GM10266 (cell line): Measurements from ENCODE around the gene THSD4.

Experiments used
- DNase-seq: peaks from one replicate; pipeline ENCODE4 v3.0.0; 2012; ENCODE audit errors: extremely low spot score
- CTCF ChIP-seq: IDR thresholded peaks from 2 replicates; pipeline ENCODE4 v1.5.1; 2012; ENCODE audit warnings: mild to moderate bottlenecking, low read depth; ENCODE audit not compliant: control insufficient read depth, insufficient read depth; ENCODE audit errors: missing control alignments

The THSD4 gene

GRCh38 chr15:71567173-71567572 lies 451.9 kb downstream of the THSD4 start:
- no peak for DNase-seq
- TF ChIP-seq CTCF, result no peak

GRCh38 chr15:71568227-71568626 lies 453.0 kb downstream of the THSD4 start:
- DNase-seq, result no peak
- no peak for TF ChIP-seq CTCF

DNA sequence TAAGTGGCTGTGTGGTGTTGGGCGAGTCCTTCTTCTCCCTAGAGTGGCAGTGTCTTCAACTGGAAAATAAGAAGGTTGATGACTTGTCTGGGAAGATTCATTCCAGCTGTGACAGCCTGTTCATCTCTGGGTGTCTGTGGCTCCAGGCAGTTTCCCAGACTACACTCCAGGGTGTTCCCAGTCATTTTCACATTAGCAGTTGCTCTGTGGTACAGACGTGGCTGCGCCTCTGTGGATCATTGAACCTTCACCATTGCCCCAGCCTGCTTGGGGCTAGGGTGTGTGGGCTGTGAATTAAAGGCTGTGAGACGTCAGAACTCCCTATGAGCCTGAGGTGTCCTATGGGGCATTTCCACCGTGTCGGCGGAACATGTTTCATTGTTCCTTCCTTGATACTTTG lies 455.5 kb downstream of the THSD4 start:
- no peak for DNase-seq

DNA sequence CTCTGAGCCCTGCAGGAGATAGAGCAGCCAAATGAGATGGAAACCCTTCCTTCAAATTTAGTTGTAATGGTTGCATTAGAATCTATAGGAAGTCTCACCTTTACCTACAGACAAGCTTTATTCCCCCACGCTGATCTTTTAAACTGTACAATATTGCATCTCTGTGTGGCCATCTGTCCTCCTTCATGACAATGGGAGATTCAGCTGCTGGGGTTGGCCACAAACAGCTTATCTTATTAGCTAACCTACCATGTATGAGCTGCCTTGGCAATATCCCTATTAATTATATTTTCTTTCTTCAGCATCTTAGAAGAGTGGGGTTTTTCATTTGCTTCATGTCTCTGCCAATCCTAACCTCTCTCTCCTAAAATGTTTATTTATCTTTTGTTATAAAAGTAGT lies 456.4 kb downstream of the THSD4 start:
- no peak for TF ChIP-seq CTCF
- DNase-seq, result no peak

More for the DNA sequence above, 455.5 kb downstream of the THSD4 start:
- TF ChIP-seq CTCF, result no peak

GRCh38 chr15:71572452-71573053 lies 457.3 kb downstream of the THSD4 start:
- DNase-seq, result no peak

GRCh38 chr15:71573599-71573998 lies 458.3 kb downstream of the THSD4 start:
- TF ChIP-seq CTCF, result no peak
- DNase-seq, result no peak

More at GRCh38 chr15:71572452-71573053, 457.3 kb downstream of the THSD4 start:
- no peak for TF ChIP-seq CTCF

DNA sequence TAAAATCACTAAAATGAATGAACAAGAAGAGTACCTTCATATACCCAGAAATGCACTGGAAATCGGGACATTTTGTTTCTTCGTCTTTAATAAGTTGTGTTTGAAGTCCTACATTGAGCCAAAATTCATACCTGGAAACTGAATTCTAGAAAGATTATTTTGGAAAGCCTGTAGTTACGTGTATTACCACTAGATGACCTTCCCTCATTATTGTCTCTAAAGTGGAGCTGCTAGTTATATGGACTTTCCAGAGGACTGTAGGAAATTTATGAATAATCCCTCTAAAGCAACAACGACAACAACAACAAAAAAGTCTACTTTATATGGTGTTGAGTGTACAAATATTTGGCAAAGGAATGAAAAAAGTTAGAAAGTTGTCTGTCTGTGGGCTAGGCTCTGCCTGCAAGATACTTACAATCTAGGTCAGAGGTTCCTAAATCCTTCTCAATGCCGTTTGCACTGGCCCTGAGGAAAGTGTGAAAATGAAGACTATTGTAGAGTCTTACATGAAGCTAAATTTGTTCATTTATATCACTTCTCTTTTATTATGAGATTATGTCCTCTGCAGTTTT lies 460.3 kb downstream of the THSD4 start:
- DNase-seq, result no peak
- TF ChIP-seq CTCF, result peak; percentile 23
